ENCODE results near the gene KIN.
A peak's percentile ranks its signal among the peaks of the same experiment; 100 is the strongest.
"Not testable (repeated sequence)": the region's sequence is repeated elsewhere in the genome, so short reads cannot be mapped to it uniquely, and the experiment has no call there.

The KIN gene

GRCh38 chr10:7792541-7792940 is 4.7 kb upstream of the KIN start:
- no peak for DNase-seq

- DNase-seq, result no peak
Observed at GRCh38 chr10:7789390-7789789, 1.6 kb upstream of the KIN start.

GRCh38 chr10:7788639-7789286 is 970 bp upstream of the KIN start:
- no peak for DNase-seq

- DNase-seq, result peak; percentile 33 to 50 (median 47)
Observed at GRCh38 chr10:7787150-7787856, 490 bp downstream of the KIN start.

- peak in 2 of 3 donors; percentile 7 to 29 for DNase-seq
Observed at GRCh38 chr10:7786430-7786829, 1.4 kb downstream of the KIN start.

- DNase-seq, result not testable (repeated sequence)
Observed at GRCh38 chr10:7782194-7782593, 5.6 kb downstream of the KIN start.

- DNase-seq, result no peak
Observed at GRCh38 chr10:7776777-7777176, 11.0 kb downstream of the KIN start.

GRCh38 chr10:7773845-7774801 is 13.7 kb downstream of the KIN start:
- no peak for DNase-seq

- DNase-seq, result no peak
Observed at GRCh38 chr10:7768417-7768816, 19.4 kb downstream of the KIN start.

- no peak for DNase-seq
Observed at GRCh38 chr10:7767209-7767608, 20.6 kb downstream of the KIN start.

GRCh38 chr10:7766241-7766640 is 21.6 kb downstream of the KIN start:
- DNase-seq, result no peak

GRCh38 chr10:7763929-7764328 is 23.9 kb downstream of the KIN start:
- peak; percentile 1 to 35 (median 30) for DNase-seq

GRCh38 chr10:7756360-7756992 is 31.3 kb downstream of the KIN start:
- DNase-seq, result peak; percentile 28 to 43 (median 33)

- no peak for DNase-seq
Observed at GRCh38 chr10:7755103-7755502, 32.7 kb downstream of the KIN start.

- DNase-seq, result no peak
Observed at GRCh38 chr10:7752251-7752650, 35.5 kb downstream of the KIN start.

- DNase-seq, result no peak
Observed at GRCh38 chr10:7750222-7750621, 37.6 kb downstream of the KIN start.

- not testable (repeated sequence) for DNase-seq
Observed at GRCh38 chr10:7748637-7749036, 39.2 kb downstream of the KIN start.

- no peak for DNase-seq
Observed at GRCh38 chr10:7744307-7744706, 43.5 kb downstream of the KIN start.

GRCh38 chr10:7738536-7739407 is 49.0 kb downstream of the KIN start:
- DNase-seq, result no peak

- DNase-seq, result no peak
Observed at GRCh38 chr10:7734821-7735220, 53.0 kb downstream of the KIN start.

- no peak for DNase-seq
Observed at GRCh38 chr10:7722927-7723529, 64.8 kb downstream of the KIN start.

- no peak for DNase-seq
Observed at GRCh38 chr10:7720478-7720877, 67.3 kb downstream of the KIN start.

Data from suppressor macrophage treated with lipopolysaccharide for 1 hour (primary cell).